BLaER1 treated with 17β-estradiol and CSF1 and Interleukin-3, amounts not matched to agents 10 nM and 100 nM (cell line): ENCODE results near the gene MRPS22.

Experiments
- H3K27ac ChIP-seq, 11 experiments: shearing (Covaris generic); formaldehyde crosslinking; 2 replicates each; pipeline ENCODE4 v1.8.1; 2022
- H3K27me3 ChIP-seq, 11 experiments: shearing (Covaris generic); formaldehyde crosslinking; 2 replicates each; pipeline ENCODE4 v1.8.1; 2022
- H3K36me3 ChIP-seq, 11 experiments: shearing (Covaris generic); formaldehyde crosslinking; 2 replicates each; pipeline ENCODE4 v1.8.1; 2022
- H3K4me1 ChIP-seq, 10 experiments: shearing (Covaris generic); formaldehyde crosslinking; 2 replicates each; pipeline ENCODE4 v1.8.1; 2022
- H3K4me2 ChIP-seq, 11 experiments: shearing (Covaris generic); formaldehyde crosslinking; 2 replicates each; pipeline ENCODE4 v1.8.1; 2022
- H3K4me3 ChIP-seq, 10 experiments: shearing (Covaris generic); formaldehyde crosslinking; 2 replicates each; pipeline ENCODE4 v1.8.1; 2022
- H3K9ac ChIP-seq, 11 experiments: shearing (Covaris generic); formaldehyde crosslinking; 2 replicates each; pipeline ENCODE4 v1.8.1; 2022
- H3K9me3 ChIP-seq, 11 experiments: shearing (Covaris generic); formaldehyde crosslinking; replicated peaks in 1 of 11; 2 replicates each; pipeline ENCODE4 v1.8.1; 2022
- H4K20me1 ChIP-seq, 11 experiments: shearing (Covaris generic); formaldehyde crosslinking; 2 replicates each; pipeline ENCODE4 v1.8.1; 2022
- Cebpa-rat ChIP-seq, 11 experiments: shearing (Covaris generic); IDR thresholded peaks; 2 replicates each; pipeline ENCODE4 v1.8.1; 2022

The MRPS22 gene

GRCh38 chr3:139319428-139320402 lies 24.1 kb upstream of the MRPS22 start:
- Histone ChIP-seq H3K27ac (no peak overlapping the region), H3K4me2 (peak overlapping the region in 2 of 11 experiments; percentile 2 to 7; a peak in 2 of 22 replicates), H3K4me3 (no peak overlapping the region), H3K9me3 (peaks cover 0 to 4% (median 0%) of the 10 kb centered on the region in 11 experiments; a peak in 4 of 22 replicates), H3K4me1 (peaks cover 0 to 7% (median 0%) of the 10 kb centered on the region in 10 experiments; a peak in 3 of 20 replicates), H3K27me3 (no peaks in the 10 kb centered on the region), H3K36me3 (no peaks in the 10 kb centered on the region), H4K20me1 (no peaks in the 10 kb centered on the region), H3K9ac (no peak overlapping the region)
- TF ChIP-seq Cebpa-rat (IDR thresholded peaks at IDR 0.05), result no peak

- Histone ChIP-seq H3K4me1 (peaks cover 0 to 7% (median 0%) of the 10 kb centered on the region in 10 experiments; a peak in 3 of 20 replicates), H3K36me3 (no peaks in the 10 kb centered on the region), H3K9me3 (peaks cover 0 to 13% (median 0%) of the 10 kb centered on the region in 11 experiments; a peak in 5 of 22 replicates), H3K9ac (no peak overlapping the region), H3K4me2 (no peak overlapping the region), H3K27me3 (no peaks in the 10 kb centered on the region), H4K20me1 (no peaks in the 10 kb centered on the region), H3K4me3 (no peak overlapping the region), H3K27ac (no peak overlapping the region)
- no peak for TF ChIP-seq Cebpa-rat (IDR thresholded peaks at IDR 0.05)
Measured at GRCh38 chr3:139320551-139321309, 23.1 kb upstream of the MRPS22 start.

GRCh38 chr3:139322346-139322745 lies 21.5 kb upstream of the MRPS22 start:
- Histone ChIP-seq H3K27ac (no peak overlapping the region), H3K9me3 (peaks cover 0 to 13% (median 0%) of the 10 kb centered on the region in 11 experiments; a peak in 5 of 22 replicates), H3K4me1 (peaks cover 0 to 7% (median 0%) of the 10 kb centered on the region in 10 experiments; a peak in 3 of 20 replicates), H3K36me3 (no peaks in the 10 kb centered on the region), H3K4me3 (no peak overlapping the region), H3K27me3 (no peaks in the 10 kb centered on the region), H4K20me1 (no peaks in the 10 kb centered on the region; a peak in 1 of 22 replicates), H3K4me2 (no peak overlapping the region), H3K9ac (no peak overlapping the region)
- no peak for TF ChIP-seq Cebpa-rat (IDR thresholded peaks at IDR 0.05)

- Histone ChIP-seq H3K27ac (no peak overlapping the region), H3K36me3 (no peaks in the 10 kb centered on the region), H3K9ac (no peak overlapping the region), H3K9me3 (peaks cover 0 to 13% (median 0%) of the 10 kb centered on the region in 11 experiments; a peak in 5 of 22 replicates), H3K4me3 (no peak overlapping the region), H4K20me1 (no peaks in the 10 kb centered on the region; a peak in 1 of 22 replicates), H3K4me1 (peaks cover 0 to 9% (median 0%) of the 10 kb centered on the region in 10 experiments; a peak in 3 of 20 replicates), H3K4me2 (no peak overlapping the region), H3K27me3 (no peaks in the 10 kb centered on the region; a peak in 1 of 22 replicates)
- TF ChIP-seq Cebpa-rat (IDR thresholded peaks at IDR 0.05), result no peak
Measured at GRCh38 chr3:139323146-139323545, 20.7 kb upstream of the MRPS22 start.

- no peak overlapping the region for H3K9ac ChIP-seq
- H3K4me2 ChIP-seq, result no peak overlapping the region
- no peak overlapping the region for H3K27ac ChIP-seq
- H3K9me3 ChIP-seq, result peaks cover 0 to 13% (median 0%) of the 10 kb centered on the region in 11 experiments; a peak in 5 of 22 replicates
- no peaks in the 10 kb centered on the region; a peak in 1 of 22 replicates for H4K20me1 ChIP-seq
- no peak for TF ChIP-seq Cebpa-rat (IDR thresholded peaks at IDR 0.05)
- H3K36me3 ChIP-seq, result no peaks in the 10 kb centered on the region
- H3K4me3 ChIP-seq, result no peak overlapping the region
- peaks cover 0 to 3% (median 0%) of the 10 kb centered on the region in 11 experiments; a peak in 2 of 22 replicates for H3K27me3 ChIP-seq
- peaks cover 0 to 15% (median 5%) of the 10 kb centered on the region in 10 experiments; a peak in 10 of 20 replicates for H3K4me1 ChIP-seq
Measured at GRCh38 chr3:139324456-139324855, 19.4 kb upstream of the MRPS22 start.

- H3K9me3 ChIP-seq, result peaks cover 0 to 13% (median 0%) of the 10 kb centered on the region in 11 experiments; a peak in 5 of 22 replicates
- peaks cover 0 to 9% (median 4%) of the 10 kb centered on the region in 10 experiments; a peak in 7 of 20 replicates for H3K4me1 ChIP-seq
- H3K36me3 ChIP-seq, result no peaks in the 10 kb centered on the region
- no peak overlapping the region for H3K9ac ChIP-seq
- H3K4me2 ChIP-seq, result no peak overlapping the region
- H4K20me1 ChIP-seq, result no peaks in the 10 kb centered on the region; a peak in 1 of 22 replicates
- H3K27me3 ChIP-seq, result peaks cover 0 to 3% (median 0%) of the 10 kb centered on the region in 11 experiments; a peak in 2 of 22 replicates
- TF ChIP-seq Cebpa-rat (IDR thresholded peaks at IDR 0.05), result no peak
- H3K4me3 ChIP-seq, result no peak overlapping the region
- no peak overlapping the region for H3K27ac ChIP-seq
Measured at GRCh38 chr3:139325551-139325950, 18.3 kb upstream of the MRPS22 start.

GRCh38 chr3:139326131-139326530 lies 17.7 kb upstream of the MRPS22 start:
- H3K36me3 ChIP-seq, result no peaks in the 10 kb centered on the region
- peaks cover 0 to 13% (median 0%) of the 10 kb centered on the region in 11 experiments; a peak in 5 of 22 replicates for H3K9me3 ChIP-seq
- H3K9ac ChIP-seq, result no peak overlapping the region
- H3K4me1 ChIP-seq, result peaks cover 0 to 9% (median 4%) of the 10 kb centered on the region in 10 experiments; a peak in 7 of 20 replicates
- no peak overlapping the region for H3K4me2 ChIP-seq
- H3K27me3 ChIP-seq, result peaks cover 0 to 3% (median 0%) of the 10 kb centered on the region in 11 experiments; a peak in 2 of 22 replicates
- TF ChIP-seq Cebpa-rat (IDR thresholded peaks at IDR 0.05), result no peak
- no peaks in the 10 kb centered on the region; a peak in 1 of 22 replicates for H4K20me1 ChIP-seq
- no peak overlapping the region for H3K4me3 ChIP-seq
- H3K27ac ChIP-seq, result no peak overlapping the region

GRCh38 chr3:139326707-139327106 lies 17.1 kb upstream of the MRPS22 start:
- H3K4me1 ChIP-seq, result peaks cover 0 to 9% (median 4%) of the 10 kb centered on the region in 10 experiments; a peak in 7 of 20 replicates
- H3K27ac ChIP-seq, result no peak overlapping the region
- H3K36me3 ChIP-seq, result no peaks in the 10 kb centered on the region
- peaks cover 0 to 13% (median 0%) of the 10 kb centered on the region in 11 experiments; a peak in 5 of 22 replicates for H3K9me3 ChIP-seq
- peaks cover 0 to 3% (median 0%) of the 10 kb centered on the region in 11 experiments; a peak in 2 of 22 replicates for H3K27me3 ChIP-seq
- H3K4me2 ChIP-seq, result no peak overlapping the region
- no peak overlapping the region for H3K4me3 ChIP-seq
- no peak for TF ChIP-seq Cebpa-rat (IDR thresholded peaks at IDR 0.05)
- H4K20me1 ChIP-seq, result no peaks in the 10 kb centered on the region; a peak in 1 of 22 replicates
- no peak overlapping the region for H3K9ac ChIP-seq
